NCI-H146 treated with DMSO at 0.1 percent for 48 hours (cell line): Measurements from ENCODE around the gene WAPL.
A peak's percentile ranks its signal among the peaks of the same experiment; 100 is the strongest.
"Not testable (repeated sequence)": the region's sequence is repeated elsewhere in the genome, so short reads cannot be mapped to it uniquely, and the experiment has no call there.

Source experiments
- DNase-seq: peaks from one replicate; lab custom pipeline; 2025; ENCODE audit not compliant: unreplicated experiment; lab: John Stamatoyannopoulos, UW

WAPL gene

DNA sequence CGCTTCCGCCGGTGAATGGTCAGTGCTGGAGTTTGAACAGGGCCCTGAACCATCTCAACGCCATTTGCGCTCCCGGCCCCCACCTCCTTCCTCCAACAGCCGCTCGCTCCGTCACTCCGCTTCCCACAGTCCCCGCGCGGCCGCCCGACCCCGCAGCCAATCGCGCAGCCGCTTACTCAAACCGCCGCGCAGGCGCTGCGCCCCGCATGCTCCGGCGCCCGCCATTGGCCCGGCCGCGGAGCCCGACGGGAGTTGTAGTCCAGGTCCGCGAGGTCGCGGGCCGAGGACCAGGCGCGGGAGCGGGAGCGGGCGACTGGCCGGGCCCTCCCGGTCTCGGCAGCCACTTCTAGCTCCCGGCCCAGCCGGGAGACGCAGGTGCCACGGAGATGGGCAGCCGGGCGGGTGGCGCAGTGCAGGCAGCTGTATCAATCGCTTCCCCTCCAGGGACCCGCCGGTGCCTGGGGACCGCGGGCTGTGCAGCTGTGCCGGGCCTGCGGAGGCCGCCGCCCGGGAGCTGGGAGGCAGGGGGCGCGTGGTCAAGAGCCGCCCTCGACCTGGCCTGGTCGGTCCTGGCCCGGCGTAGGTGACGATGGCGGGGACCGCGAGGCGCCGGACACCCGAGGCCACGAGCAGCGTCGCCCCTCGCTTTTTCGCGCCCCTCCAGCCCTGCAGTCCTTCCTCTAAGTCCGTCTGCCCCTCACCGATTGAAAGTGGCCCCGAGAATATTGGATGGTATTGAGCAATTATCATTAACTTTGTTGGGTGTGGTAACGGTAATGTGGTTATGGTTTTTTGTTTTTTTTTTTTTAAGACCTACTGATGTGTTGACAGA is at the start of gene WAPL:
Gene WAPL, minus strand, starts transcription at position 115 of the 832 bp plus-strand sequence. CDS start 3,723 bp downstream, outside the sequence.
- peak; percentile 91 for DNase-seq

GRCh38 chr10:86569335-86569734 is 47.7 kb upstream of the WAPL start:
- DNase-seq: no peak

- not testable (repeated sequence) for DNase-seq
Observed at GRCh38 chr10:86566518-86566917, 44.9 kb upstream of the WAPL start.

GRCh38 chr10:86563338-86563737 is 41.7 kb upstream of the WAPL start:
- not testable (repeated sequence) for DNase-seq

GRCh38 chr10:86558695-86559094 is 37.1 kb upstream of the WAPL start:
- DNase-seq: not testable (repeated sequence)

GRCh38 chr10:86556933-86557649 is 35.5 kb upstream of the WAPL start:
- DNase-seq: peak; percentile 98

DNA sequence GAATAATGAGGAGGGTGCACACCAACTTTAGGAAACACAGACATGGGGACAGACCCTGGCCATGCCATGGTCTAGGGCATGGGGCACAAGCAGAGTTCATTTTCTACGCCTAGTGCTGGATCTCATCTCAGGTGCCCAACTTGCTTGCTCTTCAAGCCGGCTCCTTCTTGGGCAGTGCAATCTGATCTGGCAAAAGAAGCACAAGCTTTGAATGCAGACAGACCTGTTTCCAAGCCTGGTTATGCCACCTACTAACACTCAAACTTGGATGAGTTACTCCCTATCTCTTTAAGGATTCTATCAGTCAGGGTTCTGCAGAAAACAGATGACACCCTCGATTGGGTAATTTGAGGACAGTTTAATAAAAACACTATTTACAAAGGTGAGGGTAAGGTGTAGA is 34.9 kb upstream of the WAPL start:
- no peak for DNase-seq

GRCh38 chr10:86553639-86554038 is 32.0 kb upstream of the WAPL start:
- no peak for DNase-seq

DNA sequence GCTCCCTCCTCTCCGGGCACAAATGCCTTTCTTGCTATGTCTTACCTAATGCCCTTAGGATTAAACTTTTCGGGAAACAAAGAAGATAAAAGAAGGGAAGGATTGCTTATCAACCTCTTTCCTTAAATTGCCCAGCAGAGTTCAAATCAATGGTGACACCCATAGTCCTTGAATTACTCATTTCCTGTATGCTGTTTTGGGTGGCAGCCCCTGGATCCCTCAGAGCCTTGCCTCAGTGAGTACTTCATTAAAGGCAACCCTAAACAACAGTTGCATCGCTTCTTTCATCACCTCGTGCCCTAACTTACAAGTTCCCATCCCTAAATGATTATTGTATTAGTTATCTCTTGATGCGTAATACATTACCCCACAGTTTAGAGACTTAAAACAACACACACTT is 31.6 kb upstream of the WAPL start:
- no peak for DNase-seq

DNA sequence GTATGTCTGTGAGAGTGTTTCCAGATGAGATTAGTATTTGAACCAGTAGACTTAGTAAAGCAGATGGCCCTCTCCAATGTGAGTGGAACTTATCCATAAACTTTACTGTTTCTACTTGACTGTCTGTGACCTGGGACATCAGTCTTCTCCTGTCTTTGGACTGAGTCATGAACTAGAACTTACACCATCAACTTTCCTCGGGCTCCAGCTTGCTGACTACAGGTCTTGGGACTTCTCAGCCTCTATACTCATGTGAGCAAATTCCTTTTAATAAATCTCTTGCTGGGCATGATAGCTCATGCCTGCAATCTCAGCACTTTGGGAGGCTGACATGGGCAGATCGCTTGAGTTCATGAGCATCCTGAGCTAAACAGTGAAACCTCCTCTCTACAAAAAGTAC is 25.7 kb upstream of the WAPL start:
- no peak for DNase-seq

GRCh38 chr10:86545101-86545500 is 23.5 kb upstream of the WAPL start:
- DNase-seq: no peak

DNA sequence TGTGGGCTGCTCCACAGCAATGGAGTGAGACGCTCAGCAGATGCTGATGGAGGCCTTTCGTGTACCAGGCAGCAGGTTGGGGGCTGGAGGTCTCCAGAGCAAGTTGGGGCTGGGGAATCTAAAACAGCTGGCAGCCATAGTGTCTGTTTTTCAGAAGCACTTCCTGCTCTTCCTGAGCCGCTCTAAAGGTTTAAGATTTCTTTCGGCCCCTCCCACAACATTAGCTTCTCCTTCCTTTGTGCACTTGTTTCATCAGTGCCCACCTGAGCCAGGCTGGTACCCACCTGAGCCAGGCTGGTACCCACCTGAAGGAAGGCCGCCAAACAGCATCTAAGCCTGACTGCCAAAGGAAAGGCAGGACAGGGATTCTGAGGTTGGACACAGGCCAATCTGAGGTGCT is 18.4 kb upstream of the WAPL start:
- no peak for DNase-seq

GRCh38 chr10:86538547-86538946 is 17.0 kb upstream of the WAPL start:
- no peak for DNase-seq

DNA sequence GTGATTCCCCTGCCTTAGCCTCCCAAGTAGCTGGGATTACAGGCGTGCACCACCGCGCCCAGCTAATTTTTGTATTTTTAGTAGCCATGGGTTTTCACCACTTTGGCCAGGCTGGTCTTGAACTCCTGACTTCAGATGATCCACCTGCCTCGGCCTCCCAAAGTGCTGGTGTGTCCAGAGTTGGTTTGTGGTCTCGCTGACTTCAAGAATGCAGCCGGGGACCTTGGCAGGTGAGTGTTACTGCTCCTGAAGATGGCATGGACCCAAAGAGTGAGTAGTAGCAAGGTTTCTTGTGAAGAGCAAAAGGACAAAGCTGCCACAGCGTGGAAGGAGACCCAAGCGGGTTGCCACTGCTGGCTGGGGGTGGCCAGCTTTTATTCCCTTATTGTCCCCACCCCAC is 16.4 kb upstream of the WAPL start:
- not testable (repeated sequence) for DNase-seq

DNA sequence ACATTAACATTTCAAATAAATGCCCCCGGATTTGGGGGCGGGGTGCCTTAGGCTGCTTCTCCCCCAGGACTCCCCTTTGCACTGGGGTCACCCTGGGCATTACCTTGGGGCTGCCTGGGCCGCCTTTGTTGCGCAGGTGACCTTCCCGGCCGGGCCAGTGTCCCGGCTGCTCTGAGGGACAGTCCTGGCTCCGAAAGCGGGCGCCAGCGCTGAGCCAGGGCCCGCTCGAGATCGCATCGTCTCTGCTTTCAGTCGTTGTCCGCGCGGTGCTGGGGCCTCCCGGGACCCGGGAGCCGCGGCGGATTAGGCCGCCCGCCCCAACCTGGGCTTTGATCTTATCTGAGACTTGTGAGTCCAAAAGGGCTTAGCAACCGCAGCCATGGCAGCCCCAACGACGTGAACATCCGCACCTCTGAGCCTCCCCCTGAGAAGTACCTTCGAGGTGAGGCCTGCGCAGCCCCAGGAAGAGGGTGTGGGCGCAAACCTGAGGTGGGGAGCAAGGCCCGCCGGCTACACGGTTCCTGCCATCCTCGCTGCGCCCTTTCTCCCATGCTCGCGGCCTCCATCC is 14.8 kb upstream of the WAPL start:
- no peak for DNase-seq

- no peak for DNase-seq
Observed at GRCh38 chr10:86535132-86535882, 13.7 kb upstream of the WAPL start.

DNA sequence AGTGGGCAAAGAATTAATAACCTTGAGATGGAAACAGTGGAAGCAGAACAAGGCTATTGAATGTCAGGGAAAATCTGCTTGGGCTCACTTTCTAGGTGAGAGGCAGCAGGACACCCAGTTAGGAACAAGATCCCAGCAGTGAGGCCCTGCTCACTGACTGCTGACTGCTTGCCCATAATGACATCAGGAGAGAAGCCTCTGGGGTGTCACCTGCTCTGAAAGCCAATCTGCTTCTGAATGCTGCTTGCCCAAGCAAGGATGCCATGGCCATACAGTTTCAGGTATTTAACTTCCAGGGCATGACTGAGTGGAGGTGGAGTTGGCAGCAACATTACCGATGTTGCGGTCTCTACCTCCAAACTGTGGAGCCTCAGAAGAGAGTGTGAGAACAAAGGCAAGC is 11.7 kb upstream of the WAPL start:
- no peak for DNase-seq

DNA sequence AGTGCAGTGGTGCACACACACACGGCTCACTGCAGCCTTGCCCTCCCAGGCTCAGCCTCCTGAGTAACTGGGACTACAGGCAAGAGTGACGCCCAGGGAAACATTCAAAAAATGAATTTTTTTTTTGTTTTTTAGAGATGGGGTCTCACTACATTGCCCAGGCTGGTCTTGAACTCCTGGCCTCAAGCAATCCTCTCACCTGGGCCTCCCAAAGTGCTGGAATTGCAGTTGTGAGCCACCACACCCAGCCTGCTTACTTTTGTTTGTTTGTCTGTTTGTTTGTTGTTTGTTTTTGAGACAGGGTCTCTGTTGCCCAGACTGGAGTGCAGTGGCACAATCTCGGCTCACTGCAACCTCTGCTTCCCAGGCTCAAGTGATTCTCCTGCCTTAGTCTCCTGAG is 7.1 kb upstream of the WAPL start:
- not testable (repeated sequence) for DNase-seq

- no peak for DNase-seq
Observed at GRCh38 chr10:86526606-86527005, 5.0 kb upstream of the WAPL start.

- DNase-seq: not testable (repeated sequence)
Observed at GRCh38 chr10:86525713-86526112, 4.1 kb upstream of the WAPL start.

GRCh38 chr10:86524225-86524962 is 2.8 kb upstream of the WAPL start:
- DNase-seq: no peak
